GM12878 (cell line): ENCODE measurements around the gene TRPM3. TPM values are rescaled to one million over a fixed set of nuclear protein-coding genes. Genes with fewer than 3 reads are reported as not detected.

Experiments used
- ATAC-seq: fragments of 200-7000 bp; cut with Tn5 transposase; 3 replicates; pipeline ENCODE4 v1.9.1; 2020; ENCODE audit warnings: mild to moderate bottlenecking, moderate library complexity
- BruUV-seq: library from RNA; stranded (reverse); fragments of 400-500 nt; replicated peaks from 2 replicates; lab custom pipeline; 2021; lab: Mats Ljungman, UMichigan
- CTCF ChIA-PET: fragments of 300-600 bp; sonication (Branson Sonifier 250); formaldehyde crosslinking; extraction: SDS; loops from one replicate; lab custom pipeline; 2021; ENCODE audit warnings: inconsistent platforms; lab: Yijun Ruan, JAX
- POLR2A ChIA-PET: fragments of 350-600 bp; formaldehyde crosslinking; extraction: SDS; loops from one replicate; lab custom pipeline; 2021; ENCODE audit warnings: inconsistent platforms; lab: Charles Lee
- RAD21 ChIA-PET: fragments of 300-600 bp; sonication (Branson Sonifier 250); formaldehyde crosslinking; loops from one replicate; lab custom pipeline; 2023; ENCODE audit warnings: antibody characterized with exemption; ENCODE audit not compliant: unreplicated experiment; lab: Charles Lee
- SMC1A ChIA-PET: fragments of 300-600 bp; sonication (Branson Sonifier 250); formaldehyde crosslinking; loops from one replicate; lab custom pipeline; 2023; ENCODE audit not compliant: unreplicated experiment, uncharacterized antibody; lab: Charles Lee
- DNase-seq: peaks from one replicate; pipeline ENCODE4 v3.0.0-alpha.2; 2011; ENCODE audit warnings: low read depth, low spot score
- FAIRE-seq: peaks from 3 replicates; lab custom pipeline; 2011; peaks lifted over from hg19 to GRCh38; lab: Jason Lieb, UNC
- H2AFZ ChIP-seq: 2 replicates; pipeline ENCODE4 v1.6.0; 2011; ENCODE audit warnings: low read depth, low read length, control low read depth; ENCODE audit not compliant: control insufficient read depth
- H3K27ac ChIP-seq: 2 replicates; pipeline ENCODE4 v1.5.1; 2011; ENCODE audit warnings: control low read depth; ENCODE audit not compliant: control insufficient read depth, insufficient read depth
- H3K27me3 ChIP-seq, 2 experiments: replicated peaks in 1 of 2; 2 replicates each; pipeline versions ENCODE4 v1.6.0 to v1.6.1; 2011; ENCODE audit warnings: low read length in 1 of 2; ENCODE audit not compliant: control insufficient read depth in 2 of 2, insufficient read depth in 2 of 2
- H3K36me3 ChIP-seq, 2 experiments: 2 replicates each; pipeline ENCODE4 v1.5.1; 2011; ENCODE audit warnings: low read length in 1 of 2; ENCODE audit not compliant: control insufficient read depth in 2 of 2, insufficient read depth in 2 of 2
- H3K4me1 ChIP-seq: 2 replicates; pipeline ENCODE4 v1.6.1; 2011; ENCODE audit warnings: mild to moderate bottlenecking, low read length, moderate library complexity, mixed read lengths; ENCODE audit not compliant: control insufficient read depth, insufficient read depth
- H3K4me2 ChIP-seq: 2 replicates; pipeline ENCODE4 v1.6.0; 2011; ENCODE audit warnings: control low read depth; ENCODE audit not compliant: control insufficient read depth, insufficient read depth
- H3K4me3 ChIP-seq: fragments of 200-600 bp; sonication (generic); 2 replicates; pipeline ENCODE4 v1.5.1; 2016
- H3K79me2 ChIP-seq: 2 replicates; pipeline ENCODE4 v1.6.0; 2011; ENCODE audit warnings: low read length; ENCODE audit not compliant: control insufficient read depth, insufficient read depth
- H3K9ac ChIP-seq: 2 replicates; pipeline ENCODE4 v1.8.0; 2011; ENCODE audit warnings: low read length, control low read depth, mixed read lengths; ENCODE audit not compliant: control insufficient read depth, insufficient read depth
- H3K9me3 ChIP-seq: replicated peaks from 3 replicates; pipeline ENCODE4 v1.5.1; 2011; ENCODE audit warnings: mild to moderate bottlenecking, low read length; ENCODE audit not compliant: control insufficient read depth, insufficient read depth
- H4K20me1 ChIP-seq: 2 replicates; pipeline ENCODE4 v1.6.0; 2011; ENCODE audit not compliant: control insufficient read depth, insufficient read depth
- CBX5 ChIP-seq: sonication (generic); IDR thresholded peaks from 2 replicates; pipeline ENCODE4 v1.6.1; 2016; ENCODE audit warnings: low read depth, moderate library complexity, mild to moderate bottlenecking, inconsistent platforms
- FOXK2 ChIP-seq: fragments of 450-650 bp; IDR thresholded peaks from 2 replicates; pipeline ENCODE4 v1.6.1; 2017; ENCODE audit warnings: mild to moderate bottlenecking, moderate library complexity
- HDAC6 ChIP-seq: fragments of 200-600 bp; sonication (generic); IDR thresholded peaks from one replicate; pipeline ENCODE4 v1.8.0; 2017; ENCODE audit warnings: antibody characterized with exemption; ENCODE audit not compliant: unreplicated experiment
- KLF5 ChIP-seq: fragments of 450-650 bp; IDR thresholded peaks from 2 replicates; pipeline ENCODE4 v1.6.1; 2014; ENCODE audit warnings: mild to moderate bottlenecking; ENCODE audit not compliant: partially characterized antibody
- MEF2B ChIP-seq: fragments of 450-650 bp; IDR thresholded peaks from 2 replicates; pipeline ENCODE4 v1.6.1; 2018; ENCODE audit warnings: mild to moderate bottlenecking, moderate library complexity; ENCODE audit not compliant: partially characterized antibody, poor library complexity, severe bottlenecking
- NR2C1 ChIP-seq: fragments of 450-650 bp; IDR thresholded peaks from 2 replicates; pipeline ENCODE4 v1.6.1; 2017; ENCODE audit warnings: antibody characterized with exemption, mild to moderate bottlenecking, moderate library complexity
- PAX8 ChIP-seq: fragments of 450-650 bp; IDR thresholded peaks from 2 replicates; pipeline ENCODE4 v1.6.1; 2017; ENCODE audit warnings: mild to moderate bottlenecking, moderate library complexity
- PKNOX1 ChIP-seq: fragments of 450-650 bp; IDR thresholded peaks from 2 replicates; pipeline ENCODE4 v1.6.1; 2016; ENCODE audit warnings: mild to moderate bottlenecking
- POLR2AphosphoS2 ChIP-seq: IDR thresholded peaks from 2 replicates; pipeline ENCODE4 v1.6.1; 2011; ENCODE audit warnings: low read depth, mild to moderate bottlenecking, low read length, improper control_type of control experiment, moderate library complexity
- PRDM15 ChIP-seq: fragments of 450-650 bp; formaldehyde crosslinking; IDR thresholded peaks from 2 replicates; pipeline ENCODE4 v1.4.0; 2020; ENCODE audit warnings: mild to moderate bottlenecking, moderate library complexity
- SMC3 ChIP-seq: IDR thresholded peaks from 2 replicates; pipeline ENCODE4 v1.6.1; 2011; ENCODE audit warnings: low read length, improper control_type of control experiment, borderline replicate concordance
- STAT1 ChIP-seq: fragments of 450-650 bp; conservative IDR thresholded peaks from 2 replicates; pipeline ENCODE4 v1.6.1; 2014; ENCODE audit warnings: antibody characterized with exemption, mild to moderate bottlenecking
- TAF1 ChIP-seq: IDR thresholded peaks from 2 replicates; pipeline ENCODE4 v1.6.1; 2011; ENCODE audit warnings: mild to moderate bottlenecking, low read depth, low read length, borderline replicate concordance
- TARDBP ChIP-seq: IDR thresholded peaks from 2 replicates; pipeline ENCODE4 v1.6.1; 2016; ENCODE audit warnings: borderline replicate concordance
- ZNF207 ChIP-seq: fragments of 450-650 bp; IDR thresholded peaks from 2 replicates; pipeline ENCODE4 v1.6.1; 2014; ENCODE audit warnings: antibody characterized with exemption, mild to moderate bottlenecking, borderline replicate concordance
- ZNF274 ChIP-seq: IDR thresholded peaks from one replicate; pipeline ENCODE4 v1.8.0; 2011; ENCODE audit not compliant: insufficient read length, insufficient read depth
- ZZZ3 ChIP-seq: IDR thresholded peaks from 2 replicates; pipeline ENCODE4 v1.6.1; 2011; ENCODE audit warnings: low read depth; ENCODE audit not compliant: control insufficient read depth, insufficient read length
- WGBS: methylation state at CpG from one replicate; pipeline ENCODE4 v1.1.6; 2016; ENCODE audit warnings: low lambda C conversion rate; ENCODE audit not compliant: insufficient replicate concordance, insufficient coverage; ENCODE audit errors: missing lambda C conversion rate; 5-methylcytosine and 5-hydroxymethylcytosine counted together
- in situ Hi-C: fragments of 300-500 bp; cut with MboI; formaldehyde crosslinking; loops from 9 replicates; pipeline ENCODE4 v1.14.3; 2018; ENCODE audit warnings: mixed read lengths
- intact Hi-C: fragments of 100-400 bp; cut with micrococcal nuclease; formaldehyde crosslinking; loops from one replicate; pipeline ENCODE4 v1.14.2; 2022; ENCODE audit not compliant: unreplicated experiment
- polyA plus RNA-seq, 11 experiments: library from polyadenylated mRNA; depleted of rRNA in 4 of 11; unstranded in 6 of 11; stranded (reverse) in 5 of 11; fragments of >200 nt; fragmentation: Nextera tagmentation in 4 of 11; fragmentation: Illumina TruSeq in 1 of 11; extraction: Ambion mirVana in 4 of 11; extraction: Trizol in 1 of 11; gene quantifications; 1 replicate in 1 of 11; 2 replicates in 10 of 11; pipeline versions ENCODE4 v1.2.1 to v1.2.3, GENCODE V29; 2011 to 2016; ENCODE audit warnings: inconsistent platforms in 2 of 11, missing spikeins in 2 of 11, low read depth in 1 of 11
- total RNA-seq, 4 experiments: library from RNA; depleted of rRNA in 3 of 4; stranded (reverse); fragments of >200 nt in 3 of 4; fragmentation: Illumina TruSeq in 1 of 4; extraction: Trizol in 1 of 4; gene quantifications; 2 replicates each; pipeline versions ENCODE4 v1.2.1 to v1.2.3, GENCODE V29; 2013 to 2021

TRPM3 gene
- total and polyA plus RNA-seq, 10 of the 15 experiments (the other 5 are each of a cell fraction or from before 2014, with no cell fraction given) = not detected

GRCh38 chr9:70601000-70601951 is 520.1 kb downstream of the TRPM3 start:
- RAD21 ChIA-PET = interaction anchor here (0.6 to 1.8 kb wide), 13 partner anchors 16 to 939 kb away, joined by 3 to 38 read pairs (median 5); partner anchors contain the start of gene SMC5
- no peak overlapping the region for H3K4me3 ChIP-seq
- BruUV-seq = no TSS peak
- ATAC-seq = no peak
- no peaks in the 10 kb centered on the region for H4K20me1 ChIP-seq
- in situ Hi-C loops (loop anchor here (5.0 to 10.0 kb wide), 3 partner anchors 156 to 629 kb away; no protein-coding TSS in a partner anchor), intact Hi-C loops (loop anchor here (5.0 kb wide), 2 partner anchors 119 to 189 kb away; partner anchors contain the start of gene KLF9)
- SMC1A ChIA-PET = interaction anchor here (0.6 to 2.3 kb wide), 33 partner anchors 8 to 629 kb away, joined by 3 to 54 read pairs (median 4); no protein-coding TSS in a partner anchor
- POLR2A ChIA-PET = interaction anchor here (0.6 kb wide), 1 partner anchor 184 kb away, joined by 3 read pairs; no protein-coding TSS in a partner anchor
- H3K9me3 ChIP-seq = no peaks in the 10 kb centered on the region
- no peak overlapping the region for H3K4me2 ChIP-seq
- no peaks in the 10 kb centered on the region; a peak in 1 of 4 replicates for H3K27me3 ChIP-seq
- H2AFZ ChIP-seq = no peak overlapping the region
- no peaks in the 10 kb centered on the region for H3K36me3 ChIP-seq
- CTCF ChIA-PET = interaction anchor here (0.6 to 3.9 kb wide), 38 partner anchors 8 to 634 kb away, joined by 3 to 75 read pairs (median 6); partner anchors contain the start of gene KLF9
- no peak for DNase-seq
- H3K27ac ChIP-seq = no peak overlapping the region
- WGBS = 52% methylated on average over 31 of the region's 31 CpGs
- no peak for TF ChIP-seq PAX8
- TF ChIP-seq PKNOX1 = no peak
- no peak for TF ChIP-seq NR2C1
- TF ChIP-seq SMC3 = no peak
- TF ChIP-seq ZNF207 = no peak
- TF ChIP-seq CBX5 = no peak
- no peak for TF ChIP-seq POLR2AphosphoS2
- TF ChIP-seq KLF5 = no peak
- no peak for TF ChIP-seq STAT1
- no peak for TF ChIP-seq TAF1
- TF ChIP-seq ZNF274 = no peak
- no peak for TF ChIP-seq ZZZ3
- no peak for TF ChIP-seq HDAC6
- TF ChIP-seq PRDM15 (CRISPR knock-in tag) = no peak
- no peak for TF ChIP-seq FOXK2
- TF ChIP-seq MEF2B = no peak
- TF ChIP-seq TARDBP = no peak
- no peak overlapping the region for H3K9ac ChIP-seq
- H3K4me1 ChIP-seq = no peaks in the 10 kb centered on the region
- no peak for FAIRE-seq
- no peaks in the 10 kb centered on the region for H3K79me2 ChIP-seq
